IMR-90 (cell line): ENCODE results near the gene FOXO3. TPM values are rescaled to one million over a fixed set of nuclear protein-coding genes. Genes with fewer than 3 reads are reported as not detected.

ENCODE experiments used
- ATAC-seq: fragments of 200-7000 bp; cut with Tn5 transposase; 2 replicates; pipeline ENCODE4 v1.9.1; 2020; ENCODE audit warnings: low read depth, mild to moderate bottlenecking, moderate library complexity
- BruUV-seq: library from RNA; stranded (reverse); fragments of 400-500 nt; replicated peaks from 2 replicates; lab custom pipeline; 2021; lab: Mats Ljungman, UMichigan
- CTCF ChIA-PET: fragments of 300-600 bp; formaldehyde crosslinking; extraction: SDS; loops from one replicate; lab custom pipeline; 2021; ENCODE audit warnings: antibody characterized with exemption; lab: Yijun Ruan, JAX
- POLR2A ChIA-PET: fragments of 300-600 bp; sonication (Branson Sonifier 250); formaldehyde crosslinking; loops from one replicate; lab custom pipeline; 2022; ENCODE audit warnings: antibody characterized with exemption; ENCODE audit not compliant: unreplicated experiment; lab: Charles Lee
- DNase-seq: peaks from one replicate; pipeline ENCODE4 v3.0.0; 2013
- H2AFZ ChIP-seq: replicated peaks from 2 replicates; pipeline ENCODE3; 2013; ENCODE audit warnings: low read length, mild to moderate bottlenecking; ENCODE audit not compliant: poor library complexity
- H2AK5ac ChIP-seq: 2 replicates; pipeline ENCODE4 v1.6.1; 2013; ENCODE audit warnings: low read depth, low read length, inconsistent platforms
- H2AK9ac ChIP-seq: replicated peaks from 2 replicates; pipeline ENCODE3; 2013; ENCODE audit warnings: mild to moderate bottlenecking, low read depth, low read length, moderate library complexity; ENCODE audit not compliant: poor library complexity
- H2BK120ac ChIP-seq: 2 replicates; pipeline ENCODE4 v1.6.1; 2013; ENCODE audit warnings: low read depth, low read length, inconsistent platforms
- H2BK15ac ChIP-seq: 3 replicates; pipeline ENCODE4 v1.6.1; 2013; ENCODE audit warnings: low read depth, low read length, inconsistent platforms
- H2BK20ac ChIP-seq: 2 replicates; pipeline ENCODE4 v1.6.1; 2013; ENCODE audit warnings: low read depth, mild to moderate bottlenecking, inconsistent platforms, low read length, moderate library complexity
- H2BK5ac ChIP-seq: 2 replicates; pipeline ENCODE4 v1.6.1; 2013; ENCODE audit warnings: mild to moderate bottlenecking, low read depth, low read length, inconsistent platforms; ENCODE audit not compliant: poor library complexity, severe bottlenecking
- H3K14ac ChIP-seq: replicated peaks from 2 replicates; pipeline ENCODE4 v1.6.1; 2013; ENCODE audit warnings: low read depth, low read length, inconsistent platforms
- H3K18ac ChIP-seq: 2 replicates; pipeline ENCODE4 v1.6.1; 2013; ENCODE audit warnings: low read depth, low read length, control low read depth
- H3K23ac ChIP-seq: 2 replicates; pipeline ENCODE4 v1.6.1; 2013; ENCODE audit warnings: low read depth, low read length, inconsistent platforms
- H3K27ac ChIP-seq: 2 replicates; pipeline ENCODE4 v1.5.1; 2013; ENCODE audit warnings: mild to moderate bottlenecking, control low read depth, low read length; ENCODE audit not compliant: insufficient read depth
- H3K27me3 ChIP-seq: 2 replicates; pipeline ENCODE4 v1.6.1; 2013; ENCODE audit warnings: low read length; ENCODE audit not compliant: control insufficient read depth, insufficient read depth
- H3K36me3 ChIP-seq: 2 replicates; pipeline ENCODE4 v1.6.1; 2013; ENCODE audit warnings: low read length, mixed read lengths; ENCODE audit not compliant: control insufficient read depth, insufficient read depth
- H3K4ac ChIP-seq: 2 replicates; pipeline ENCODE4 v1.6.1; 2013; ENCODE audit warnings: low read depth, low read length, inconsistent platforms
- H3K4me1 ChIP-seq: 2 replicates; pipeline ENCODE4 v1.6.1; 2013; ENCODE audit warnings: low read length, mixed read lengths; ENCODE audit not compliant: control insufficient read depth, insufficient read depth
- H3K4me2 ChIP-seq: 2 replicates; pipeline ENCODE4 v1.6.1; 2013; ENCODE audit warnings: low read depth, mild to moderate bottlenecking, control low read depth, low read length, moderate library complexity
- H3K4me3 ChIP-seq: 2 replicates; pipeline ENCODE4 v1.5.1; 2013; ENCODE audit warnings: low read depth, mild to moderate bottlenecking, control low read depth, low read length, moderate library complexity; ENCODE audit not compliant: insufficient read depth
- H3K56ac ChIP-seq: 2 replicates; pipeline ENCODE4 v1.6.1; 2013; ENCODE audit warnings: low read length, inconsistent platforms; ENCODE audit not compliant: insufficient read depth; ENCODE audit errors: extremely low read depth
- H3K79me1 ChIP-seq, 2 experiments: 2 replicates each; pipeline ENCODE4 v1.6.1; 2013; ENCODE audit warnings: low read length in 2 of 2, inconsistent platforms in 1 of 2, low read depth in 1 of 2
- H3K9ac ChIP-seq: 2 replicates; pipeline ENCODE4 v1.6.1; 2013; ENCODE audit warnings: low read depth, low read length, control low read depth
- H3K9me1 ChIP-seq: 2 replicates; pipeline ENCODE4 v1.6.1; 2013; ENCODE audit warnings: low read length, inconsistent platforms; ENCODE audit not compliant: insufficient read depth
- H3K9me3 ChIP-seq: 2 replicates; pipeline ENCODE4 v1.6.1; 2013; ENCODE audit warnings: low read length; ENCODE audit not compliant: control insufficient read depth, insufficient read depth
- H4K20me1 ChIP-seq: 2 replicates; pipeline ENCODE4 v1.6.1; 2013; ENCODE audit warnings: low read length, inconsistent platforms; ENCODE audit not compliant: insufficient read depth
- H4K5ac ChIP-seq: 2 replicates; pipeline ENCODE4 v1.6.1; 2013; ENCODE audit warnings: mild to moderate bottlenecking, low read depth, low read length, control low read depth
- H4K8ac ChIP-seq, 2 experiments: 2 replicates each; pipeline ENCODE4 v1.6.1; 2013; ENCODE audit warnings: low read depth in 2 of 2, low read length in 2 of 2, control low read depth in 1 of 2, inconsistent platforms in 1 of 2
- H4K91ac ChIP-seq: 2 replicates; pipeline ENCODE4 v1.6.1; 2013; ENCODE audit warnings: low read depth, low read length, inconsistent platforms; ENCODE audit not compliant: insufficient read depth
- BHLHE40 ChIP-seq: fragments of 150-350 bp; IDR thresholded peaks from 2 replicates; pipeline ENCODE4 v1.6.1; 2016; ENCODE audit warnings: mild to moderate bottlenecking, low read depth, low read length
- FOS ChIP-seq: fragments of 150-350 bp; IDR thresholded peaks from 2 replicates; pipeline ENCODE4 v1.6.1; 2016; ENCODE audit warnings: low read depth, low read length
- MXI1 ChIP-seq: IDR thresholded peaks from 2 replicates; pipeline ENCODE4 v1.6.1; 2012; ENCODE audit warnings: low read depth, mild to moderate bottlenecking, low read length, moderate library complexity, borderline replicate concordance
- WGBS, 2 experiments: methylation state at CpG; one replicate each; pipeline versions ENCODE4 v1.1.5 to v1.1.7; 2013; ENCODE audit warnings: missing lambda C conversion rate in 2 of 2; ENCODE audit not compliant: insufficient read length in 1 of 2; ENCODE audit errors: extremely low coverage in 2 of 2; 5-methylcytosine and 5-hydroxymethylcytosine counted together
- dilution Hi-C: fragments of 300-500 bp; cut with HindIII; formaldehyde crosslinking; loops from one replicate; pipeline ENCODE4 v1.14.3; 2018; ENCODE audit warnings: low sequenced_read_pairs; ENCODE audit not compliant: unreplicated experiment
- in situ Hi-C: fragments of 300-500 bp; cut with MboI; formaldehyde crosslinking; loops from 3 replicates; pipeline ENCODE4 v1.14.3; 2019; ENCODE audit warnings: low sequenced_read_pairs, inconsistent platforms, mixed read lengths
- intact Hi-C: fragments of 100-400 bp; cut with micrococcal nuclease; formaldehyde crosslinking; loops from 2 replicates; pipeline ENCODE4 v1.10.0; 2022
- polyA plus RNA-seq, 3 experiments: library from polyadenylated mRNA; depleted of rRNA; stranded (reverse); fragments of >200 nt; gene quantifications; 2 replicates each; pipeline ENCODE4 v1.2.3, GENCODE V29; 2012; ENCODE audit warnings: low replicate concordance in 1 of 3
- total RNA-seq: library from RNA; depleted of rRNA; stranded (reverse); fragments of >200 nt; gene quantifications from 2 replicates; pipeline ENCODE4 v1.2.3, GENCODE V29; 2012

Gene FOXO3
- total and polyA plus RNA-seq, 2 of the 4 experiments (the other 2 are of a cell fraction), result 17.5 to 38.7 TPM

DNA sequence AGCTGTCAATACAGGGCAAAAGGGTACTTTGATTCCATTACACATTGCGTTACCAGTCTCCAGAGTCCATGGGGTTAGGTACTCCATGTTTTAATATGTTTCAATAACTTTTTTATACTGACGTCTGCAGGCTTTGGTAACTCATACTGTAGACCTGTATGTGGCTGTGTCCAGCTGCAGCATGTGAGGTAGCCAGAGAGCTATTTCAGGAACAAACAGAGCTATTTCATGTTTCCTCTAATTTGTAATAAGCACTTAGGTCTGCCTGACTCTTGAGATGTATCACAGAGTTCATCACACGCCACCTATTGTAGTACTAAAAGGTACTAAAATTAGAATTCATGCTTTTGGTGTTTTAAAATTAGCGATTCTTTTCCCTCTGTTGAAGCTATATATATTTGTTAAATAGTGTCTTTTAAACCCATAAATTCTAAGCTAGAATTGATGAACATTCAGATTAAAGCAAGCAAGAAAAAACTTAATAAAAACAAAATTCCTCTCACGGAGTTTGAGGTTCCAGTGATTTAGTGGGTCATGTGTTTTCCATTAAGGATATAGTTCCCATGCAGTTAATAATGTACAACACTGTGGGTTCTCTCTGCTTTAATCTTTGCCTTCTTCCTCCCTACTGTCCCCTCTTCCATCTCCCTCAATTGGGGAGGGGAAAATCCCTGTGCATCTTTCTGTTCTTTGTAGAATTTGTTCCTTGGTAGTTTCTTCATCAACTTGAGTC lies 37.0 kb downstream of the FOXO3 start:
- H3K79me1 ChIP-seq, result peaks cover 34 to 73% of the 10 kb centered on the region in 2 experiments
- H3K4me1 ChIP-seq, result peaks cover 20% of the 10 kb centered on the region
- H2BK120ac ChIP-seq, result no peak overlapping the region
- no peak overlapping the region for H3K14ac ChIP-seq
- no peak overlapping the region for H2AFZ ChIP-seq
- no peak for ATAC-seq
- no peak overlapping the region for H3K27ac ChIP-seq
- no peak overlapping the region for H4K91ac ChIP-seq
- peaks cover 75% of the 10 kb centered on the region for H4K20me1 ChIP-seq
- H3K4ac ChIP-seq, result no peak overlapping the region
- no peak overlapping the region for H2AK9ac ChIP-seq
- no peak overlapping the region for H3K9ac ChIP-seq
- intact Hi-C loops, result no loop called here
- no peak overlapping the region for H2BK15ac ChIP-seq
- ChIA-PET CTCF (interaction anchor here (0.6 to 2.3 kb wide), 3 partner anchors 9 to 30 kb away, joined by 4 to 9 read pairs (median 7); no protein-coding TSS in a partner anchor), POLR2A (no interaction called here)
- TF ChIP-seq MXI1 (no peak), FOS (no peak), BHLHE40 (no peak)
- dilution Hi-C loops, result no loop called here
- H3K56ac ChIP-seq, result no peak overlapping the region
- peak; percentile 38 for DNase-seq
- no peak overlapping the region for H3K4me3 ChIP-seq
- no TSS peak for BruUV-seq
- no peaks in the 10 kb centered on the region for H3K27me3 ChIP-seq
- H4K5ac ChIP-seq, result no peak overlapping the region
- H3K23ac ChIP-seq, result no peak overlapping the region
- WGBS, 2 experiments, result no CpG with 5 or more reads among the region's 5 CpGs
- peak overlapping the region; percentile 10; the same call in 1 of the 2 replicates for H3K4me2 ChIP-seq
- no peak overlapping the region for H2AK5ac ChIP-seq
- H3K9me1 ChIP-seq, result peaks cover 22% of the 10 kb centered on the region
- H3K36me3 ChIP-seq, result no peaks in the 10 kb centered on the region
- H2BK5ac ChIP-seq, result no peak overlapping the region
- peak overlapping the region; percentile 8; the same call in 1 of the 2 replicates for H3K18ac ChIP-seq
- H4K8ac ChIP-seq, result no peak overlapping the region
- H3K9me3 ChIP-seq, result no peaks in the 10 kb centered on the region
- in situ Hi-C loops, result no loop called here
- no peak overlapping the region for H2BK20ac ChIP-seq
